Upper lobe of left lung (tissue), 6 donors: Measurements from ENCODE around the gene SLCO3A1. TPM values are rescaled to one million over a fixed set of nuclear protein-coding genes. Genes with fewer than 3 reads are reported as not detected.

Experiments used
- ATAC-seq, 2 donors: fragments of 200-7000 bp; cut with Tn5 transposase; one replicate each; pipeline ENCODE4 v1.9.1; 2022; ENCODE audit warnings: mild to moderate bottlenecking in 2 of 2, moderate library complexity in 2 of 2; ENCODE audit not compliant: low FRiP score in 2 of 2
- DNase-seq, 2 donors: peaks; one replicate each; pipeline ENCODE4 v3.0.0-alpha.2; 2019 to 2020
- H3K27ac ChIP-seq, 4 donors: fragments of 200-600 bp; sonication (generic); one replicate each; pipeline ENCODE4 v1.5.1; 2016 to 2019
- H3K27me3 ChIP-seq, 4 donors: fragments of 200-600 bp; sonication (generic); one replicate each; pipeline ENCODE4 v1.5.1; 2017 to 2019
- H3K36me3 ChIP-seq, 4 donors: fragments of 200-600 bp; sonication (generic); one replicate each; pipeline ENCODE4 v1.5.1; 2016 to 2019
- H3K4me1 ChIP-seq, 4 donors: fragments of 200-600 bp; sonication (generic); one replicate each; pipeline ENCODE4 v1.5.1; 2018 to 2019
- H3K4me3 ChIP-seq, 4 donors: fragments of 200-600 bp; sonication (generic); one replicate each; pipeline ENCODE4 v1.5.1; 2017 to 2019; ENCODE audit warnings: mild to moderate bottlenecking in 2 of 4, moderate library complexity in 1 of 4
- H3K9me3 ChIP-seq, 4 donors: fragments of 200-600 bp; sonication (generic); one replicate each; pipeline ENCODE4 v1.5.1; 2018 to 2019
- CTCF ChIP-seq, 6 experiments: fragments of 450-650 bp in 4 of 6; fragments of 200-600 bp in 2 of 6; sonication (generic) in 2 of 6; IDR thresholded peaks; one replicate each; pipeline ENCODE4 v1.5.1; 2016 to 2019; ENCODE audit warnings: antibody characterized with exemption in 6 of 6
- EP300 ChIP-seq, 4 donors: sonication (generic); formaldehyde crosslinking; IDR thresholded peaks; one replicate each; pipeline ENCODE4 v1.5.1; 2017; ENCODE audit warnings: antibody characterized with exemption in 4 of 4, control low read depth in 2 of 4
- POLR2A ChIP-seq, 4 donors: fragments of 450-650 bp; IDR thresholded peaks; one replicate each; pipeline ENCODE4 v1.5.1; 2016 to 2017; ENCODE audit warnings: antibody characterized with exemption in 4 of 4, mild to moderate bottlenecking in 2 of 4
- POLR2AphosphoS5 ChIP-seq, 2 donors: sonication (generic); formaldehyde crosslinking; IDR thresholded peaks; one replicate each; pipeline ENCODE4 v1.5.1; 2017; ENCODE audit warnings: antibody characterized with exemption in 2 of 2
- WGBS, 2 donors: methylation state at CpG; one replicate each; pipeline ENCODE4 v1.1.5; 2017 to 2018; 5-methylcytosine and 5-hydroxymethylcytosine counted together
- total RNA-seq, 6 donors: library from RNA; depleted of rRNA in 4 of 6; stranded (reverse); fragments of >200 nt in 4 of 6; gene quantifications; one replicate each; pipeline versions ENCODE4 v1.1.0 to v1.2.1, GENCODE V29; 2016 to 2021
- donor health status: DM: no; HTN: no; CAD: no; lungs with moderate emphysema.
- donor health status: DM: no; HTN: yes; CAD: no; lungs with severe emphysema.

The SLCO3A1 gene
- total RNA-seq, 6 donors from 2014 or later: 29.3 to 56.6 (median 46.7) TPM

GRCh38 chr15:91911844-91912243 is 58.3 kb downstream of the SLCO3A1 start:
- H3K9me3 ChIP-seq: no peaks in the 10 kb centered on the region
- WGBS, 2 donors: 93 to 95% methylated on average over 7 of the region's 7 CpGs
- H3K4me1 ChIP-seq: peaks cover 0 to 12% (median 6%) of the 10 kb centered on the region in 4 donors
- TF ChIP-seq EP300 (IDR thresholded peaks at IDR 0.05) (no peak), POLR2A (IDR thresholded peaks at IDR 0.05) (no peak), CTCF (IDR thresholded peaks at IDR 0.05) (no peak), POLR2AphosphoS5 (IDR thresholded peaks at IDR 0.05) (no peak)
- H3K27ac ChIP-seq: no peak overlapping the region
- no peak for ATAC-seq
- H3K27me3 ChIP-seq: no peaks in the 10 kb centered on the region
- H3K4me3 ChIP-seq: no peak overlapping the region
- H3K36me3 ChIP-seq: peaks cover 0 to 12% (median 6%) of the 10 kb centered on the region in 4 donors
- no peak for DNase-seq

GRCh38 chr15:91912336-91912735 is 58.8 kb downstream of the SLCO3A1 start:
- H3K27ac ChIP-seq: no peak overlapping the region
- DNase-seq (no peak), ATAC-seq (no peak)
- WGBS, 2 donors: 84 to 86% methylated on average over 4 of the region's 4 CpGs
- peaks cover 0 to 15% (median 6%) of the 10 kb centered on the region in 4 donors for H3K36me3 ChIP-seq
- H3K27me3 ChIP-seq: no peaks in the 10 kb centered on the region
- H3K9me3 ChIP-seq: no peaks in the 10 kb centered on the region
- peaks cover 0 to 12% (median 6%) of the 10 kb centered on the region in 4 donors for H3K4me1 ChIP-seq
- no peak for TF ChIP-seq POLR2A (IDR thresholded peaks at IDR 0.05)
- no peak for TF ChIP-seq EP300 (IDR thresholded peaks at IDR 0.05)
- no peak for TF ChIP-seq POLR2AphosphoS5 (IDR thresholded peaks at IDR 0.05)
- no peak for TF ChIP-seq CTCF (IDR thresholded peaks at IDR 0.05)
- no peak overlapping the region for H3K4me3 ChIP-seq

- H3K27ac ChIP-seq: no peak overlapping the region
- ATAC-seq: no peak
Observed at GRCh38 chr15:91913560-91913959, 60.1 kb downstream of the SLCO3A1 start.

GRCh38 chr15:91915576-91915975 is 62.1 kb downstream of the SLCO3A1 start:
- Histone ChIP-seq H3K27me3 (no peaks in the 10 kb centered on the region), H3K4me1 (peaks cover 0 to 12% (median 7%) of the 10 kb centered on the region in 4 donors), H3K4me3 (no peak overlapping the region), H3K27ac (no peak overlapping the region), H3K9me3 (no peaks in the 10 kb centered on the region), H3K36me3 (peaks cover 0 to 15% (median 6%) of the 10 kb centered on the region in 4 donors)
- no peak for TF ChIP-seq POLR2AphosphoS5 (IDR thresholded peaks at IDR 0.05)
- no peak for TF ChIP-seq POLR2A (IDR thresholded peaks at IDR 0.05)
- no peak for TF ChIP-seq CTCF (IDR thresholded peaks at IDR 0.05)
- no peak for TF ChIP-seq EP300 (IDR thresholded peaks at IDR 0.05)
- WGBS, 2 donors: 85 to 86% methylated on average over 10 of the region's 10 CpGs
- ATAC-seq: no peak
- no peak for DNase-seq

More at GRCh38 chr15:91913560-91913959, 60.1 kb downstream of the SLCO3A1 start:
- Histone ChIP-seq H3K4me1 (peaks cover 0 to 12% (median 6%) of the 10 kb centered on the region in 4 donors), H3K36me3 (peaks cover 0 to 15% (median 6%) of the 10 kb centered on the region in 4 donors), H3K4me3 (no peak overlapping the region), H3K27me3 (no peaks in the 10 kb centered on the region), H3K9me3 (no peaks in the 10 kb centered on the region)
- 73 to 79% methylated on average over 6 of the region's 6 CpGs for whole genome bisulfite sequencing, 2 donors
- no peak for DNase-seq
- no peak for TF ChIP-seq EP300 (IDR thresholded peaks at IDR 0.05)
- TF ChIP-seq POLR2AphosphoS5 (IDR thresholded peaks at IDR 0.05): no peak
- no peak for TF ChIP-seq POLR2A (IDR thresholded peaks at IDR 0.05)
- no peak for TF ChIP-seq CTCF (IDR thresholded peaks at IDR 0.05)

- 98% methylated on average over 32 to 45 of the region's 48 CpGs for WGBS, 2 donors
- ATAC-seq: no peak
- H3K36me3 ChIP-seq: peaks cover 0 to 15% (median 6%) of the 10 kb centered on the region in 4 donors
- TF ChIP-seq POLR2AphosphoS5 (IDR thresholded peaks at IDR 0.05) (no peak), CTCF (IDR thresholded peaks at IDR 0.05) (no peak)
- no peak overlapping the region for H3K27ac ChIP-seq
- peaks cover 4 to 13% (median 10%) of the 10 kb centered on the region in 4 donors for H3K4me1 ChIP-seq
- peak in 1 of 2 donors; percentile 83 for DNase-seq
- H3K4me3 ChIP-seq: no peak overlapping the region
- no peaks in the 10 kb centered on the region for H3K27me3 ChIP-seq
- no peaks in the 10 kb centered on the region for H3K9me3 ChIP-seq
Observed at GRCh38 chr15:91916051-91916450, 62.5 kb downstream of the SLCO3A1 start.
